ENCODE measurements around the gene MOB3C. TPM values are rescaled to one million over a fixed set of nuclear protein-coding genes. Genes with fewer than 3 reads are reported as not detected.
A peak's percentile ranks its signal among the peaks of the same experiment; 100 is the strongest.

Gene MOB3C
- total RNA-seq, 6 experiments from 2014 or later = 2.6 to 6.3 (median 5.7) TPM

DNA sequence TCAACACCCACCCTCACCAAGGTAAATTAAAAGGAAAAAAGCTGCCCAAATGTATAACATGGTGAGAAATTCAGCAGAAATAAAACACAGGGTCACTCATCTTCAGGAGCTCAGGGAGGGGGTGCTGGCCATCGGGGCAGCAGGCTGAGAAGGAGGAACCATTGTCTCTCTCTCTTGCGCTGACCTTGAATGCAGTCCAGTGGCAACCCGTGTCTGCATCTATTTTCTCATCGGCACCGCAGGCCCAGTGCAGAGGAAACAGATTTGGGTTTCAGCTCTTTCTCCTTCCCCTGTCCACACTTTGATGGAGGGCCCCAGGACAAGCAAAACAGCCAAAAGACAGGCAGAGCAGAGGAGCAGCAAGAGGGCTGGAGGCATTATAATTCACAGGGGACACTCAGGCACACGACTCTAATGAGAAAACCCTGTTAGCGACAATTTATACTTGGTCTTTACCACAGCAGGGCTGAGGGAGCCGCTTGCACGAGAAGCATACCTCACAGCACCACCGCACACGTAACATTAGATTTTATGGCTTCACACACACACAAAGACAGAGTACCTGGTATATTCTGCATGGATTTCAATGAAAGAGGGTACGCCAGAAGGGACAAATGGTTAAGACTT, 31.2 kb downstream of the MOB3C start:
- DNase-seq (no peak), ATAC-seq (peak in 2 of 4 donors; percentile 23 to 38)
- H3K27ac ChIP-seq = no peak overlapping the region
- no peak for TF ChIP-seq POLR2A (IDR thresholded peaks at IDR 0.05)
- TF ChIP-seq, protein P1, sequence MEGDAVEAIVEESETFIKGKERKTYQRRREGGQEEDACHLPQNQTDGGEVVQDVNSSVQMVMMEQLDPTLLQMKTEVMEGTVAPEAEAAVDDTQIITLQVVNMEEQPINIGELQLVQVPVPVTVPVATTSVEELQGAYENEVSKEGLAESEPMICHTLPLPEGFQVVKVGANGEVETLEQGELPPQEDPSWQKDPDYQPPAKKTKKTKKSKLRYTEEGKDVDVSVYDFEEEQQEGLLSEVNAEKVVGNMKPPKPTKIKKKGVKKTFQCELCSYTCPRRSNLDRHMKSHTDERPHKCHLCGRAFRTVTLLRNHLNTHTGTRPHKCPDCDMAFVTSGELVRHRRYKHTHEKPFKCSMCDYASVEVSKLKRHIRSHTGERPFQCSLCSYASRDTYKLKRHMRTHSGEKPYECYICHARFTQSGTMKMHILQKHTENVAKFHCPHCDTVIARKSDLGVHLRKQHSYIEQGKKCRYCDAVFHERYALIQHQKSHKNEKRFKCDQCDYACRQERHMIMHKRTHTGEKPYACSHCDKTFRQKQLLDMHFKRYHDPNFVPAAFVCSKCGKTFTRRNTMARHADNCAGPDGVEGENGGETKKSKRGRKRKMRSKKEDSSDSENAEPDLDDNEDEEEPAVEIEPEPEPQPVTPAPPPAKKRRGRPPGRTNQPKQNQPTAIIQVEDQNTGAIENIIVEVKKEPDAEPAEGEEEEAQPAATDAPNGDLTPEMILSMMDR (IDR thresholded peaks at IDR 0.05) = no peak
- WGBS (ENCODE audit: insufficient coverage, low coverage, low lambda C conversion rate, missing lambda C conversion rate) = 91% methylated on average over 8 of the region's 12 CpGs
- no peaks in the 10 kb centered on the region for H3K27me3 ChIP-seq
- intact Hi-C loops (cut with DNase I) = no loop called here
- H3K9me3 ChIP-seq = no peaks in the 10 kb centered on the region
- no peaks in the 10 kb centered on the region for H3K4me1 ChIP-seq
- peaks cover 0 to 43% (median 3%) of the 10 kb centered on the region in 4 donors for H3K36me3 ChIP-seq
- H3K4me3 ChIP-seq = no peak overlapping the region

DNA sequence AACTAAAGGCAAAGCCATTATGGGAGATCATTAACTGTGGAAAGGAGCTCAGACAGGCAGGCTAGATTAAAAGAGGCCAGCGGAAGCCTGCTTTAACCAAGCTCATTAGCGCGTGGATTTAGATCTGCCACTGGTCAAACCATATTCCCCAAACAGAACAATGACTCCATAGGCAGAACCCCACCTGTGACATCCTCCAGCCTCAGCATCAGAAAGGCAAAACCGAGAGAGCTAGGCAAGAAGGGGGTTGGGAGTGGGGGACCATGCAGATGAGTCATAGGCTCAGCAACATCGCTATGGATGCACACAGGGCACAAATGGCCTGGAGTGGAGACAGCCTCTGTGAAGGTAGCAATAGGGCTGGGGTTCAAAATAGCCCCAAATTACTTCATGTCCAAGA, 33.1 kb downstream of the MOB3C start:
- TF ChIP-seq, protein P1 (IDR thresholded peaks at IDR 0.05) = no peak
- TF ChIP-seq POLR2A (IDR thresholded peaks at IDR 0.05) = no peak
- ATAC-seq (no peak), DNase-seq (no peak)
- WGBS (ENCODE audit: insufficient coverage, low coverage, low lambda C conversion rate, missing lambda C conversion rate) = 40% methylated on average over 1 of the region's 5 CpGs
- intact Hi-C loops (cut with DNase I) = no loop called here
- no peak overlapping the region for H3K4me3 ChIP-seq
- H3K4me1 ChIP-seq = no peaks in the 10 kb centered on the region
- no peaks in the 10 kb centered on the region for H3K9me3 ChIP-seq
- peaks cover 0 to 33% (median 2%) of the 10 kb centered on the region in 4 donors for H3K36me3 ChIP-seq
- no peak overlapping the region for H3K27ac ChIP-seq
- H3K27me3 ChIP-seq = no peaks in the 10 kb centered on the region

DNA sequence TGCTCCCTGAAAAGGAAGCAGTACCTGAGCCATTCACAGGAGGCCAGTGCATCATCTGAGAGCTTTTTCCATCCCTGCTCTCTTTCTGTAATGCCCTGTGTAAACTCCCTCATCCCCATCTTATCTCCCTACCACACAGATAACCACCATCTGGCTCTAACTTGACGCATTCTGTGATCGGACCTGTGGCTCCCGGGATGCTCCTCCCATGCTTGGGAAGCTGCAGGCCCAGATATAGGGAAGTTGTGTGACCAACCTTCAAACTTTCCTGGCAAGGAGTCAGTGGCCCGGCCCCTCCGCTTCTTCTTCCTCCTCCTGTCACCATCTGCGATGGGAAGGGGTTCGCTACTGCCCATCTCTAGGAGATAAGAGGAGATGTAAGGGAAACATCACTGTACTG, 33.6 kb downstream of the MOB3C start:
- peak in 1 of 3 donors; percentile 44 for DNase-seq
- Histone ChIP-seq H3K36me3 (peaks cover 0 to 33% (median 2%) of the 10 kb centered on the region in 4 donors), H3K27ac (no peak overlapping the region), H3K4me1 (no peaks in the 10 kb centered on the region), H3K9me3 (no peaks in the 10 kb centered on the region), H3K4me3 (no peak overlapping the region), H3K27me3 (no peaks in the 10 kb centered on the region)
- 78% methylated on average over 6 of the region's 7 CpGs for WGBS (ENCODE audit: insufficient coverage, low coverage, low lambda C conversion rate, missing lambda C conversion rate)
- intact Hi-C loops (cut with DNase I) = no loop called here
- TF ChIP-seq, protein P1 (IDR thresholded peaks at IDR 0.05) = no peak
- no peak for TF ChIP-seq POLR2A (IDR thresholded peaks at IDR 0.05)
- no peak for ATAC-seq

DNA sequence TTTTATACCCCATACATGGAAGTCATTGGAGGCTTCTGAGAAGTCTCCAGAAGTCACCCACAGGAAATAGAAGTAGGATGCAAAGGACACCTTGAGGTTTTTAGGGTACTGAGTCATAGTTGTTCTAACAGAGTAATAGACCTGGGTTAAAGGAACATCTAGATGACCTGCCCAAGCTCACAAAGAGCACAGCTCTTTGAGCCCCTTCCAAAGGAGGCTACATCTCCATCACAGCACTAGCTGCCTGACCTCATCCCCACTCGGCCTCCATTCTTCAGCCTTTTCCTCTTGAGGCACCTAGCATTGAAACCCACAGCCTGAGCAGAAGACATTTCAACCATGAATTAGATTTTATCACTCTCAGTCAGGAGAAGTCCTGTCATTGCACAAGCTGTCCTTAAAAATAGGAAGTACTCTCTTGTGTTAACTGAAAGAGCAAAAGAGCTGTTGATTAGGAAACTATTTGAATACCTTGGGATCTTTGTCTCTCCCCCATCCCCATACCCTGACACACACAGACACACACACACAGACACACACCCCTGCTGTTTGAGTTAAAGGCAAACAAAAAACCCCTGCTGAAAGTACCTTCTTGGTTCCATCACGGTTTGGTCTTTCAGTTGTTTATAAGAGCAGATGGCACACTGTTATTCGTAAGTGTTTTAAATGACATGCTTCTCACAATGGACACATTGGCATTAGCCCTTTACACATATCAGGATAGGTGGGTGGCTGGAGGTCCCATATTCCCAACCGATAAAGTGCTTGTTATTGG, 34.7 kb downstream of the MOB3C start:
- no peak for DNase-seq
- ATAC-seq = peak in 3 of 4 donors; percentile 27 to 39 (median 36)
- Histone ChIP-seq H3K27me3 (no peaks in the 10 kb centered on the region), H3K4me1 (no peaks in the 10 kb centered on the region), H3K36me3 (peaks cover 0 to 41% (median 2%) of the 10 kb centered on the region in 4 donors), H3K27ac (no peak overlapping the region), H3K4me3 (no peak overlapping the region), H3K9me3 (no peaks in the 10 kb centered on the region)
- 76% methylated on average over 4 of the region's 4 CpGs for WGBS (ENCODE audit: insufficient coverage, low coverage, low lambda C conversion rate, missing lambda C conversion rate)
- TF ChIP-seq POLR2A (IDR thresholded peaks at IDR 0.05) = no peak
- TF ChIP-seq, protein P1 (IDR thresholded peaks at IDR 0.05) = no peak
- intact Hi-C loops (cut with DNase I) = no loop called here
